Endothelial cell (in vitro differentiated cells): ENCODE results near the gene RAB8B. TPM values are rescaled to one million over a fixed set of nuclear protein-coding genes. Genes with fewer than 3 reads are reported as not detected.

ENCODE experiments used
- DNase-seq: peaks from one replicate; pipeline ENCODE4 v3.0.0; 2021; ENCODE audit warnings: low spot score
- H3K27ac Mint-ChIP-seq: one replicate; pipeline ENCODE4 v1.8.0; 2021; ENCODE audit warnings: mixed read lengths, inconsistent platforms; ENCODE audit not compliant: unreplicated experiment
- H3K27me3 Mint-ChIP-seq: one replicate; pipeline ENCODE4 v1.8.0; 2021; ENCODE audit warnings: mild to moderate bottlenecking, moderate library complexity, mixed read lengths, inconsistent platforms; ENCODE audit not compliant: unreplicated experiment
- H3K36me3 Mint-ChIP-seq: one replicate; pipeline ENCODE4 v1.8.0; 2021; ENCODE audit warnings: mild to moderate bottlenecking, low read depth, mixed read lengths, inconsistent platforms; ENCODE audit not compliant: unreplicated experiment
- H3K4me1 Mint-ChIP-seq: one replicate; pipeline ENCODE4 v1.8.0; 2021; ENCODE audit warnings: mild to moderate bottlenecking, mixed read lengths, inconsistent platforms; ENCODE audit not compliant: unreplicated experiment
- H3K4me3 Mint-ChIP-seq: one replicate; pipeline ENCODE4 v1.8.0; 2021; ENCODE audit warnings: mild to moderate bottlenecking, mixed read lengths, inconsistent platforms; ENCODE audit not compliant: unreplicated experiment
- H3K9me3 Mint-ChIP-seq: one replicate; pipeline ENCODE4 v1.8.0; 2021; ENCODE audit warnings: mixed read lengths, inconsistent platforms; ENCODE audit not compliant: unreplicated experiment
- total RNA-seq: library from RNA; stranded (reverse); fragmentation: NEBNext Ultra II Directional; extraction: Animal tissue kit (Norgen Biotek cat#: 25700); gene quantifications from one replicate; pipeline ENCODE4 v1.2.1, GENCODE V29; 2021; ENCODE audit not compliant: unreplicated experiment
- TF ChIP-seq, protein P1 (sequence below): fragments of 200-600 bp; sonication (generic); IDR thresholded peaks from one replicate; pipeline ENCODE4 v1.5.0; 2021; ENCODE audit warnings: antibody characterized with exemption; ENCODE audit not compliant: unreplicated experiment

Gene RAB8B
- total RNA-seq, 1 donor from 2014 or later: 92.9 TPM

- Mint-ChIP-seq H3K27ac (peak overlapping the region; percentile 34), H3K36me3 (no peaks in the 10 kb centered on the region), H3K4me1 (peaks cover 57% of the 10 kb centered on the region), H3K9me3 (no peaks in the 10 kb centered on the region), H3K4me3 (peak overlapping the region; percentile 59), H3K27me3 (peaks cover 12% of the 10 kb centered on the region)
- TF ChIP-seq, protein P1, sequence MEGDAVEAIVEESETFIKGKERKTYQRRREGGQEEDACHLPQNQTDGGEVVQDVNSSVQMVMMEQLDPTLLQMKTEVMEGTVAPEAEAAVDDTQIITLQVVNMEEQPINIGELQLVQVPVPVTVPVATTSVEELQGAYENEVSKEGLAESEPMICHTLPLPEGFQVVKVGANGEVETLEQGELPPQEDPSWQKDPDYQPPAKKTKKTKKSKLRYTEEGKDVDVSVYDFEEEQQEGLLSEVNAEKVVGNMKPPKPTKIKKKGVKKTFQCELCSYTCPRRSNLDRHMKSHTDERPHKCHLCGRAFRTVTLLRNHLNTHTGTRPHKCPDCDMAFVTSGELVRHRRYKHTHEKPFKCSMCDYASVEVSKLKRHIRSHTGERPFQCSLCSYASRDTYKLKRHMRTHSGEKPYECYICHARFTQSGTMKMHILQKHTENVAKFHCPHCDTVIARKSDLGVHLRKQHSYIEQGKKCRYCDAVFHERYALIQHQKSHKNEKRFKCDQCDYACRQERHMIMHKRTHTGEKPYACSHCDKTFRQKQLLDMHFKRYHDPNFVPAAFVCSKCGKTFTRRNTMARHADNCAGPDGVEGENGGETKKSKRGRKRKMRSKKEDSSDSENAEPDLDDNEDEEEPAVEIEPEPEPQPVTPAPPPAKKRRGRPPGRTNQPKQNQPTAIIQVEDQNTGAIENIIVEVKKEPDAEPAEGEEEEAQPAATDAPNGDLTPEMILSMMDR: no peak
- DNase-seq: no peak
Measured at GRCh38 chr15:63192619-63193206, 3.3 kb downstream of the RAB8B start.

GRCh38 chr15:63194302-63194701 lies 4.9 kb downstream of the RAB8B start:
- TF ChIP-seq, protein P1: no peak
- Mint-ChIP-seq H3K36me3 (no peaks in the 10 kb centered on the region), H3K4me1 (peaks cover 64% of the 10 kb centered on the region), H3K27ac (peak overlapping the region; percentile 90), H3K9me3 (no peaks in the 10 kb centered on the region), H3K27me3 (peaks cover 6% of the 10 kb centered on the region), H3K4me3 (peak overlapping the region; percentile 78)
- DNase-seq: no peak

GRCh38 chr15:63194880-63195568 lies 5.6 kb downstream of the RAB8B start:
- Mint-ChIP-seq H3K4me1 (peaks cover 61% of the 10 kb centered on the region), H3K9me3 (no peaks in the 10 kb centered on the region), H3K27me3 (peaks cover 6% of the 10 kb centered on the region), H3K36me3 (no peaks in the 10 kb centered on the region), H3K27ac (peak overlapping the region; percentile 9), H3K4me3 (no peak overlapping the region)
- TF ChIP-seq, protein P1: no peak
- no peak for DNase-seq

- DNase-seq: no peak
- H3K4me1 Mint-ChIP-seq: peaks cover 58% of the 10 kb centered on the region
- no peaks in the 10 kb centered on the region for H3K9me3 Mint-ChIP-seq
- H3K27me3 Mint-ChIP-seq: peaks cover 1% of the 10 kb centered on the region
- H3K36me3 Mint-ChIP-seq: no peaks in the 10 kb centered on the region
- no peak overlapping the region for H3K4me3 Mint-ChIP-seq
- TF ChIP-seq, protein P1: no peak
- peak overlapping the region; percentile 9 for H3K27ac Mint-ChIP-seq
Measured at GRCh38 chr15:63195569-63196015, 6.2 kb downstream of the RAB8B start.

- TF ChIP-seq, protein P1: no peak
- Mint-ChIP-seq H3K27ac (no peak overlapping the region), H3K36me3 (peaks cover 7% of the 10 kb centered on the region), H3K4me3 (no peak overlapping the region), H3K4me1 (peaks cover 58% of the 10 kb centered on the region), H3K9me3 (no peaks in the 10 kb centered on the region), H3K27me3 (peaks cover 1% of the 10 kb centered on the region)
- no peak for DNase-seq
Measured at GRCh38 chr15:63196842-63197241, 7.4 kb downstream of the RAB8B start.
